Peyer's patch (tissue), 4 donors: ENCODE results near the gene COPZ1. TPM values are rescaled to one million over a fixed set of nuclear protein-coding genes. Genes with fewer than 3 reads are reported as not detected.
A peak's percentile ranks its signal among the peaks of the same experiment; 100 is the strongest.

ENCODE experiments used
- DNase-seq, 3 donors: peaks; one replicate each; pipeline ENCODE4 v3.0.0-alpha.2; 2017 to 2019
- H3K27ac ChIP-seq, 4 donors: fragments of 200-600 bp; sonication (generic); one replicate each; pipeline ENCODE4 v1.5.1; 2016 to 2019
- H3K27me3 ChIP-seq, 2 donors: fragments of 200-600 bp; sonication (generic); one replicate each; pipeline ENCODE4 v1.5.1; 2019
- H3K36me3 ChIP-seq, 3 donors: fragments of 200-600 bp; sonication (generic); one replicate each; pipeline ENCODE4 v1.5.1; 2016 to 2019
- H3K4me1 ChIP-seq, 4 donors: fragments of 200-600 bp; sonication (generic); one replicate each; pipeline ENCODE4 v1.5.1; 2016 to 2019
- H3K4me3 ChIP-seq, 4 donors: fragments of 200-600 bp; sonication (generic); 1 replicate in 3 of 4; 2 replicates in 1 of 4; pipeline ENCODE4 v1.5.1; 2016 to 2019; ENCODE audit warnings: mild to moderate bottlenecking in 1 of 4
- H3K9me3 ChIP-seq, 4 donors: fragments of 200-600 bp; sonication (generic); one replicate each; pipeline ENCODE4 v1.5.1; 2016 to 2019; ENCODE audit warnings: mild to moderate bottlenecking in 1 of 4
- POLR2A ChIP-seq, 2 donors: fragments of 450-650 bp; IDR thresholded peaks; one replicate each; pipeline ENCODE4 v1.5.1; 2017; ENCODE audit warnings: antibody characterized with exemption in 2 of 2, mild to moderate bottlenecking in 2 of 2, moderate library complexity in 2 of 2
- total RNA-seq, 4 donors: library from RNA; depleted of rRNA; stranded (reverse); fragments of >200 nt; gene quantifications; one replicate each; pipeline ENCODE4 v1.1.0, GENCODE V29; 2016
- TF ChIP-seq, protein P1 (sequence below), 6 experiments: fragments of 450-650 bp in 4 of 6; fragments of 200-600 bp in 2 of 6; sonication (generic) in 1 of 6; IDR thresholded peaks; one replicate each; pipeline ENCODE4 v1.5.1; 2017 to 2019; ENCODE audit warnings: antibody characterized with exemption in 6 of 6, mild to moderate bottlenecking in 3 of 6, moderate library complexity in 1 of 6

The COPZ1 gene
- total RNA-seq, 4 donors from 2014 or later: 42.4 to 66.9 (median 54.2) TPM

- H3K4me3 ChIP-seq: no peak overlapping the region
- TF ChIP-seq, protein P1, sequence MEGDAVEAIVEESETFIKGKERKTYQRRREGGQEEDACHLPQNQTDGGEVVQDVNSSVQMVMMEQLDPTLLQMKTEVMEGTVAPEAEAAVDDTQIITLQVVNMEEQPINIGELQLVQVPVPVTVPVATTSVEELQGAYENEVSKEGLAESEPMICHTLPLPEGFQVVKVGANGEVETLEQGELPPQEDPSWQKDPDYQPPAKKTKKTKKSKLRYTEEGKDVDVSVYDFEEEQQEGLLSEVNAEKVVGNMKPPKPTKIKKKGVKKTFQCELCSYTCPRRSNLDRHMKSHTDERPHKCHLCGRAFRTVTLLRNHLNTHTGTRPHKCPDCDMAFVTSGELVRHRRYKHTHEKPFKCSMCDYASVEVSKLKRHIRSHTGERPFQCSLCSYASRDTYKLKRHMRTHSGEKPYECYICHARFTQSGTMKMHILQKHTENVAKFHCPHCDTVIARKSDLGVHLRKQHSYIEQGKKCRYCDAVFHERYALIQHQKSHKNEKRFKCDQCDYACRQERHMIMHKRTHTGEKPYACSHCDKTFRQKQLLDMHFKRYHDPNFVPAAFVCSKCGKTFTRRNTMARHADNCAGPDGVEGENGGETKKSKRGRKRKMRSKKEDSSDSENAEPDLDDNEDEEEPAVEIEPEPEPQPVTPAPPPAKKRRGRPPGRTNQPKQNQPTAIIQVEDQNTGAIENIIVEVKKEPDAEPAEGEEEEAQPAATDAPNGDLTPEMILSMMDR (IDR thresholded peaks at IDR 0.05): no peak
- TF ChIP-seq POLR2A (IDR thresholded peaks at IDR 0.05): no peak
- H3K27me3 ChIP-seq: no peaks in the 10 kb centered on the region
- no peak for DNase-seq
- no peaks in the 10 kb centered on the region for H3K36me3 ChIP-seq
- H3K27ac ChIP-seq: peak overlapping the region in 3 of 4 donors; percentile 22 to 46 (median 22)
- no peaks in the 10 kb centered on the region for H3K9me3 ChIP-seq
- peaks cover 0 to 21% (median 2%) of the 10 kb centered on the region in 4 donors for H3K4me1 ChIP-seq
These were observed 49.8 kb downstream of the COPZ1 start for GRCh38 chr12:54374562-54375258.

DNA sequence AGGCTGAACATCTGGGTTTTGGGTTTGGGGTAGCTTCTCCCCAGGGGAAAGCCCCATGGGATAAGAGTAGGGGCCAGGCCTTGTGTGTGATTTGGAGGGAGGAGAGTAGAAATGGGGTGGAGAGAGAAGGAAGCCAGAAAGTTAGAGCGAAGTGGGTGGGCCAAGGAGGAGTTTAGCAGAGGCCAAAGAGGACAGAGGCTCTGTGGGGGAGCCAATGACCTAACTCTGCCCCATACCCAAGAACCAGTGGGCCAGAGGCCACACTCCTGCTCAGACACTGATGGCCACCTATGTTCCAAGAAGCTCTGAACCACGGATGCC lies 50.3 kb downstream of the COPZ1 start:
- TF ChIP-seq, protein P1 (IDR thresholded peaks at IDR 0.05): no peak
- TF ChIP-seq POLR2A (IDR thresholded peaks at IDR 0.05): no peak
- H3K27me3 ChIP-seq: no peaks in the 10 kb centered on the region
- no peak for DNase-seq
- H3K27ac ChIP-seq: peak overlapping the region in 2 of 4 donors; percentile 26 to 35
- H3K36me3 ChIP-seq: no peaks in the 10 kb centered on the region
- H3K4me3 ChIP-seq: no peak overlapping the region
- peaks cover 0 to 19% (median 2%) of the 10 kb centered on the region in 4 donors for H3K4me1 ChIP-seq
- H3K9me3 ChIP-seq: no peaks in the 10 kb centered on the region

DNA sequence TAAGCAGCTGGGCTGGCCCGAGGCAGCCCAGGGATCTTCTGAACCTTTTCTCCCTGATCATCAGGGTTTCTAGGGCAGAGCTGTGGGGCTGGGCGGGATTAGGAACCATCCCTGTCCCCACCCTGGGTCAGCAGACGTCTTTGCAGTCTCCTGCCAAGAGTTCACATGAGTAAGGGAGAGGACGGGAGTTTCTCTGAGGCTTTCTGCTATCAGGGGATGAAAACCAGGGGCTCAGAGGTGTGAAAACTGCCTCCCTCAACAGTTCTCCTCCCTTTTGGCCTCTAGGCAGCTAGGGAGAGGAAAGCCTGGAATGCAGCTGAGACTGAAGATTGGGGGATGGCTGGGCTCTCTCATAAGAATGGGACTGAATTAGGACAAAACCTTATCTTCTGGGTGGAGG lies 51.7 kb downstream of the COPZ1 start:
- H3K27me3 ChIP-seq: no peaks in the 10 kb centered on the region
- no peak for DNase-seq
- H3K4me3 ChIP-seq: no peak overlapping the region
- no peaks in the 10 kb centered on the region for H3K36me3 ChIP-seq
- no peaks in the 10 kb centered on the region for H3K9me3 ChIP-seq
- peaks cover 0 to 14% (median 2%) of the 10 kb centered on the region in 4 donors for H3K4me1 ChIP-seq
- TF ChIP-seq, protein P1 (IDR thresholded peaks at IDR 0.05): no peak
- no peak for TF ChIP-seq POLR2A (IDR thresholded peaks at IDR 0.05)
- H3K27ac ChIP-seq: peak overlapping the region in 3 of 4 donors; percentile 5 to 35 (median 8)

DNA sequence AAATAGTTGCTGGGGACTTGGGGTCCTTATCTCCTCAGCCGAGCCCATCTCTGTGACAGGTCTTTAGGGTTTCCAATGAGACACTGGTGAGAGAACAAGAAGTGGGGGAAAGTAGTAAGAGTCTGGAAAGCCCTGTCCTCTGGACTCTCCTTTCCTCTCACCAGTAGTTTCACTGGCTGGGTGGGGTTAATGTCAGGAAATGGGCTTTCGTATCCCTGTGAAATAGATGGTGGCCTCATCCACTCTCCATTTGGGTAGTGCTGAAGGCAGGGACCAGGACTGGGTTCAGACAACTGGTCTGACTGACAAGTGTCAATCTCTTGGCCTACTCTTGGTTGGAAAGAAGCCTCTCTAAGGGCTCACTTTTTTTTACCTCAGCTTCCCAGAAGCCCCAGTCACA lies 52.1 kb downstream of the COPZ1 start:
- DNase-seq: no peak
- H3K27me3 ChIP-seq: no peaks in the 10 kb centered on the region
- TF ChIP-seq POLR2A (IDR thresholded peaks at IDR 0.05): no peak
- TF ChIP-seq, protein P1 (IDR thresholded peaks at IDR 0.05): no peak
- peaks cover 0 to 11% (median 2%) of the 10 kb centered on the region in 4 donors for H3K4me1 ChIP-seq
- no peaks in the 10 kb centered on the region for H3K9me3 ChIP-seq
- H3K36me3 ChIP-seq: no peaks in the 10 kb centered on the region
- H3K4me3 ChIP-seq: no peak overlapping the region
- peak overlapping the region in 2 of 4 donors; percentile 5 to 30 for H3K27ac ChIP-seq

GRCh38 chr12:54377797-54378515 lies 53.0 kb downstream of the COPZ1 start:
- no peaks in the 10 kb centered on the region for H3K9me3 ChIP-seq
- H3K27me3 ChIP-seq: no peaks in the 10 kb centered on the region
- no peak overlapping the region for H3K27ac ChIP-seq
- peak overlapping the region in 1 of 4 donors; percentile 20 for H3K4me3 ChIP-seq
- TF ChIP-seq, protein P1 (IDR thresholded peaks at IDR 0.05): no peak
- TF ChIP-seq POLR2A (IDR thresholded peaks at IDR 0.05): no peak
- no peaks in the 10 kb centered on the region for H3K36me3 ChIP-seq
- H3K4me1 ChIP-seq: peaks cover 0 to 9% (median 2%) of the 10 kb centered on the region in 4 donors
- no peak for DNase-seq
